Activated T-cell treated with anti-CD3 and anti-CD28 coated beads for 48 hours (primary cell): ENCODE measurements around the gene LCN6.
"Not testable (repeated sequence)": the region's sequence is repeated elsewhere in the genome, so short reads cannot be mapped to it uniquely, and the experiment has no call there.

ENCODE experiments used
- DNase-seq: peaks from one replicate; pipeline ENCODE4 v3.0.0-alpha.2; 2020; ENCODE audit warnings: low read depth

LCN6 gene

GRCh38 chr9:136759436-136760325 is 11.4 kb upstream of the LCN6 start:
- no peak for DNase-seq

GRCh38 chr9:136759001-136759400 is 10.7 kb upstream of the LCN6 start:
- DNase-seq = no peak

GRCh38 chr9:136757751-136758140 is 9.4 kb upstream of the LCN6 start:
- DNase-seq = no peak

- DNase-seq = no peak
Observed at GRCh38 chr9:136757328-136757727, 9.0 kb upstream of the LCN6 start.

GRCh38 chr9:136756836-136757235 is 8.5 kb upstream of the LCN6 start:
- no peak for DNase-seq

GRCh38 chr9:136756134-136756438 is 7.8 kb upstream of the LCN6 start:
- no peak for DNase-seq

- DNase-seq = not testable (repeated sequence)
Observed at GRCh38 chr9:136755302-136756133, 7.2 kb upstream of the LCN6 start.

GRCh38 chr9:136754626-136755301 is 6.4 kb upstream of the LCN6 start:
- DNase-seq = no peak

- DNase-seq = no peak
Observed at GRCh38 chr9:136754059-136754572, 5.8 kb upstream of the LCN6 start.

GRCh38 chr9:136753371-136754058 is 5.2 kb upstream of the LCN6 start:
- no peak for DNase-seq

- DNase-seq = no peak
Observed at GRCh38 chr9:136751814-136752213, 3.5 kb upstream of the LCN6 start.

GRCh38 chr9:136751244-136751643 is 2.9 kb upstream of the LCN6 start:
- no peak for DNase-seq

GRCh38 chr9:136750526-136750925 is 2.2 kb upstream of the LCN6 start:
- no peak for DNase-seq

GRCh38 chr9:136748666-136749611 is 614 bp upstream of the LCN6 start:
- no peak for DNase-seq

- DNase-seq = no peak
Observed at GRCh38 chr9:136747161-136748060, 914 bp downstream of the LCN6 start.

GRCh38 chr9:136746621-136747020 is 1.7 kb downstream of the LCN6 start:
- no peak for DNase-seq

GRCh38 chr9:136746155-136746490 is 2.2 kb downstream of the LCN6 start:
- DNase-seq = no peak

- DNase-seq = no peak
Observed at GRCh38 chr9:136745389-136746154, 2.8 kb downstream of the LCN6 start.

GRCh38 chr9:136744773-136745172 is 3.6 kb downstream of the LCN6 start:
- no peak for DNase-seq
